ENCODE results near the gene GPC6.

Gene GPC6

GRCh38 chr13:93226623-93227279 is at the start of gene GPC6:
TSS of gene GPC6 (plus strand) at chr13:93226807.
- no peak for TF ChIP-seq CTCF (IDR thresholded peaks at IDR 0.05; ENCODE audit: borderline replicate concordance, insufficient read depth, low read depth, low read length)
- no peak within 1 kb of the TSS for H3K4me3 ChIP-seq (ENCODE audit: low read depth, low read length)

- H3K4me3 ChIP-seq (ENCODE audit: low read depth, low read length): no peak overlapping the region
- no peak for TF ChIP-seq CTCF (IDR thresholded peaks at IDR 0.05; ENCODE audit: borderline replicate concordance, insufficient read depth, low read depth, low read length)
These were observed 46.1 kb upstream of the GPC6 start for GRCh38 chr13:93180356-93180969.

GRCh38 chr13:93182406-93182805 is 44.2 kb upstream of the GPC6 start:
- H3K4me3 ChIP-seq (ENCODE audit: low read depth, low read length): no peak overlapping the region
- TF ChIP-seq CTCF (IDR thresholded peaks at IDR 0.05; ENCODE audit: borderline replicate concordance, insufficient read depth, low read depth, low read length): no peak

GRCh38 chr13:93183302-93183701 is 43.3 kb upstream of the GPC6 start:
- no peak for TF ChIP-seq CTCF (IDR thresholded peaks at IDR 0.05; ENCODE audit: borderline replicate concordance, insufficient read depth, low read depth, low read length)
- H3K4me3 ChIP-seq (ENCODE audit: low read depth, low read length): no peak overlapping the region

GRCh38 chr13:93190006-93190405 is 36.6 kb upstream of the GPC6 start:
- H3K4me3 ChIP-seq (ENCODE audit: low read depth, low read length): no peak overlapping the region
- no peak for TF ChIP-seq CTCF (IDR thresholded peaks at IDR 0.05; ENCODE audit: borderline replicate concordance, insufficient read depth, low read depth, low read length)

GRCh38 chr13:93193682-93194081 is 32.9 kb upstream of the GPC6 start:
- no peak for TF ChIP-seq CTCF (IDR thresholded peaks at IDR 0.05; ENCODE audit: borderline replicate concordance, insufficient read depth, low read depth, low read length)
- H3K4me3 ChIP-seq (ENCODE audit: low read depth, low read length): no peak overlapping the region

GRCh38 chr13:93199856-93200255 is 26.8 kb upstream of the GPC6 start:
- TF ChIP-seq CTCF (IDR thresholded peaks at IDR 0.05; ENCODE audit: borderline replicate concordance, insufficient read depth, low read depth, low read length): no peak
- H3K4me3 ChIP-seq (ENCODE audit: low read depth, low read length): no peak overlapping the region

Data from GM12875 (cell line).